Measurements from ENCODE around the gene INPP5J. TPM values are rescaled to one million over a fixed set of nuclear protein-coding genes. Genes with fewer than 3 reads are reported as not detected.
A peak's percentile ranks its signal among the peaks of the same experiment; 100 is the strongest.

INPP5J gene
- total and polyA plus RNA-seq, 9 of the 15 experiments (the other 6 are each of a cell fraction or from before 2014, with no cell fraction given), result 0.10 to 6.3 (median 4.8) TPM

- Histone ChIP-seq H3K27me3 (ENCODE audit: control insufficient read depth in 2 of 2, insufficient read depth in 2 of 2, low read length in 2 of 2) (no peaks in the 10 kb centered on the region), H3K79me2 (ENCODE audit: control insufficient read depth, insufficient read depth, low read length) (peaks cover 22% of the 10 kb centered on the region), H3K4me3 (peak overlapping the region; percentile 66), H3K27ac (ENCODE audit: extremely low read depth, low read depth, low read length) (peak overlapping the region; percentile 98), H3K36me3 (ENCODE audit: control insufficient read depth, insufficient read depth, low read length) (peaks cover 20% of the 10 kb centered on the region; the same call in 2 of the 3 replicates), H2AFZ (ENCODE audit: low read depth, low read length) (peak overlapping the region; percentile 94), H3K9ac (ENCODE audit: insufficient read depth in 1 of 2, low read depth in 2 of 2, low read length in 2 of 2) (peak overlapping the region; percentile 92 to 98), H3K4me2 (ENCODE audit: insufficient read depth, low read length) (peak overlapping the region; percentile 93), H3K9me3 (replicated peaks; ENCODE audit: control insufficient read depth, insufficient read depth, low read depth, low read length) (no peaks in the 10 kb centered on the region), H4K20me1 (replicated peaks; ENCODE audit: control insufficient read depth, insufficient read depth, low read length) (no peaks in the 10 kb centered on the region), H3K9me1 (ENCODE audit: control insufficient read depth, insufficient read depth, low read length) (peaks cover 5% of the 10 kb centered on the region), H3K4me1 (replicated peaks in 1 of 2; ENCODE audit: control insufficient read depth in 2 of 2, insufficient read depth in 2 of 2, low read length in 2 of 2) (peaks cover 34 to 77% of the 10 kb centered on the region in 2 experiments)
- BruUV-seq (replicated peaks), result no TSS peak
- CTCF ChIA-PET (ENCODE audit: low intra/inter-chr PET ratio), result interaction anchor here (0.7 to 4.0 kb wide), 3 partner anchors 20 to 138 kb away, joined by 3 to 21 read pairs (median 4); partner anchors contain the start of gene TUG1
- no peak for FAIRE-seq
- no peak for DNase-seq (ENCODE audit: extremely low read depth in 1 of 4, low spot score in 3 of 4)
- 4% methylated on average over 3 of the region's 13 CpGs for WGBS (ENCODE audit: insufficient coverage, low coverage, missing lambda C conversion rate)
- in situ Hi-C loops (cut with MboI), result loop anchor here (5.0 to 10.0 kb wide), 2 partner anchors 133 to 321 kb away; no protein-coding TSS in a partner anchor
- intact Hi-C loops (cut with micrococcal nuclease), result loop anchor here (2.0 kb wide), 2 partner anchors 117 to 137 kb away; partner anchors contain the start of genes MORC2 and TUG1
- ATAC-seq, result no peak
- no peak for TF ChIP-seq ERF (CRISPR knock-in tag; IDR thresholded peaks at IDR 0.05)
- TF ChIP-seq, protein P1, sequence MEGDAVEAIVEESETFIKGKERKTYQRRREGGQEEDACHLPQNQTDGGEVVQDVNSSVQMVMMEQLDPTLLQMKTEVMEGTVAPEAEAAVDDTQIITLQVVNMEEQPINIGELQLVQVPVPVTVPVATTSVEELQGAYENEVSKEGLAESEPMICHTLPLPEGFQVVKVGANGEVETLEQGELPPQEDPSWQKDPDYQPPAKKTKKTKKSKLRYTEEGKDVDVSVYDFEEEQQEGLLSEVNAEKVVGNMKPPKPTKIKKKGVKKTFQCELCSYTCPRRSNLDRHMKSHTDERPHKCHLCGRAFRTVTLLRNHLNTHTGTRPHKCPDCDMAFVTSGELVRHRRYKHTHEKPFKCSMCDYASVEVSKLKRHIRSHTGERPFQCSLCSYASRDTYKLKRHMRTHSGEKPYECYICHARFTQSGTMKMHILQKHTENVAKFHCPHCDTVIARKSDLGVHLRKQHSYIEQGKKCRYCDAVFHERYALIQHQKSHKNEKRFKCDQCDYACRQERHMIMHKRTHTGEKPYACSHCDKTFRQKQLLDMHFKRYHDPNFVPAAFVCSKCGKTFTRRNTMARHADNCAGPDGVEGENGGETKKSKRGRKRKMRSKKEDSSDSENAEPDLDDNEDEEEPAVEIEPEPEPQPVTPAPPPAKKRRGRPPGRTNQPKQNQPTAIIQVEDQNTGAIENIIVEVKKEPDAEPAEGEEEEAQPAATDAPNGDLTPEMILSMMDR (IDR thresholded peaks at IDR 0.05 in 2 of 3, conservative IDR thresholded peaks at IDR 0.05 in 1 of 3; ENCODE audit: insufficient read depth in 2 of 3, low read depth in 1 of 3, low read length in 3 of 3), result 0 out of 6 replicates have a peak, but pooled peaks of 1 of the 3 experiments have one; percentile 5
- POLR2A ChIA-PET, result interaction anchor here (0.6 to 2.9 kb wide), 10 partner anchors 10 to 237 kb away, joined by 3 to 18 read pairs (median 4); partner anchors contain the start of gene SELENOM
Measured at GRCh38 chr22:31085493-31085824, 37.3 kb upstream of the INPP5J start.
